ENCODE results near the gene CYP2A6.

CYP2A6 gene

GRCh38 chr19:40801426-40802299, 48.6 kb downstream of the CYP2A6 start:
- no peak for DNase-seq (ENCODE audit: low read depth)

GRCh38 chr19:40800997-40801377, 49.3 kb downstream of the CYP2A6 start:
- no peak for DNase-seq (ENCODE audit: low read depth)

DNA sequence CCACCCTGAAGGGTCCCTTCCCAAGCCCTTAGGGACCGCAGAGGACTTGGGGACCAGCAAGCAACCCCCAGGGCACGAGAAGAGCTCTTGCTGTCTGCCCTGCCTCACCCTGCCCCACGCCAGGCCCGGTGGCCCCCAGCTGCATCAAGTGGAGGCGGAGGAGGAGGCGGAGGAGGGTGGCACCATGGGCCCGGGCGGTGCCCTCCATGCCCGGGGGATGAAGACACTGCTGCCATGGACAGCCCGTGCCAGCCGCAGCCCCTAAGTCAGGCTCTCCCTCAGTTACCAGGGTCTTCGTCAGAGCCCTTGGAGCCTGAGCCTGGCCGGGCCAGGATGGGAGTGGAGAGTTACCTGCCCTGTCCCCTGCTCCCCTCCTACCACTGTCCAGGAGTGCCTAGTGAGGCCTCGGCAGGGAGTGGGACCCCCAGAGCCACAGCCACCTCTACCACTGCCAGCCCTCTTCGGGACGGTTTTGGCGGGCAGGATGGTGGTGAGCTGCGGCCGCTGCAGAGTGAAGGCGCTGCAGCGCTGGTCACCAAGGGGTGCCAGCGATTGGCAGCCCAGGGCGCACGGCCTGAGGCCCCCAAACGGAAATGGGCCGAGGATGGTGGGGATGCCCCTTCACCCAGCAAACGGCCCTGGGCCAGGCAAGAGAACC, 49.8 kb downstream of the CYP2A6 start:
- no peak for DNase-seq (ENCODE audit: low read depth)

DNA sequence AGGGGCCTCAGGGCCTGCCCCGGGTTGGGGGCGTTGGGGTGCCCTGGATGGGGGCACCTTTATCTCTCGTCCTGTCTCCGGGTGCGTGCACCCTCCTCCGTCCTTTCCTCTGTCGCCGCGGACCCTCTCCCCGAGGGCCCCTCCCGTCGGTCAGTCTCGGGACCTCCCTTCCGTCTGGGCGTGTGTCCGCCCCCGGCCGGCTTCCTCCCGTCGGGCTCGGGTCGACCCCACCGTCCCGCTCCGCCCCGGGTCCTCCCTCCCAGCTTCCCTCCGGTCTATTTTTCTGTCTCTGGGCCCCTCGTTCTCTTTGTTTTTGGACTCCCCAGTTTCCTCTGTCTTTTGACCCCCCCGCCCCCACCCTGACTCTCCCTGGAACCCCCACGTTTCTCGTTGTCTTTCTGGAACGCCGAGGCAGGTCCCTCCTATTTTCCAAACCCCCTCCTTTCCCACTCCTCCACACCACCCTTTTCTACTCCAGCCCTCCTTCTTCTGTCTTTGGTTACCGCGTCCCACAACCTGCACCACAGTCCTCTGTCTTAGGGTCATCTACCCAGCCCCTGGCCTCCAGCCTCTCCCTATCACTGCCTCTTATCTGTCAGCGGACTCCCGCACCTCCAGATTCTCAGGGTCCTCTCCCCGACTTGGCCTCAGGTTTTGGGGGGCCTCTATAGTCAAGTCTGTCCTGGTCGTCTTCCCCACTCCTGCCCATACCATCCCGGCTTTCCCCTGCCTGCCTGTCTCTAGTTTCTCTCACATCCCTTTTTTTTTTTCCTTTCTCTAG, 50.5 kb downstream of the CYP2A6 start:
- DNase-seq (ENCODE audit: low read depth) = no peak

GRCh38 chr19:40798683-40799557, 51.3 kb downstream of the CYP2A6 start, which contains the start of gene EGLN2:
Gene EGLN2, plus strand, starts transcription at chr19:40799191. Its CDS starts 1,382 bp downstream, at chr19:40800573.
- peak; percentile 100 for DNase-seq (ENCODE audit: low read depth)

DNA sequence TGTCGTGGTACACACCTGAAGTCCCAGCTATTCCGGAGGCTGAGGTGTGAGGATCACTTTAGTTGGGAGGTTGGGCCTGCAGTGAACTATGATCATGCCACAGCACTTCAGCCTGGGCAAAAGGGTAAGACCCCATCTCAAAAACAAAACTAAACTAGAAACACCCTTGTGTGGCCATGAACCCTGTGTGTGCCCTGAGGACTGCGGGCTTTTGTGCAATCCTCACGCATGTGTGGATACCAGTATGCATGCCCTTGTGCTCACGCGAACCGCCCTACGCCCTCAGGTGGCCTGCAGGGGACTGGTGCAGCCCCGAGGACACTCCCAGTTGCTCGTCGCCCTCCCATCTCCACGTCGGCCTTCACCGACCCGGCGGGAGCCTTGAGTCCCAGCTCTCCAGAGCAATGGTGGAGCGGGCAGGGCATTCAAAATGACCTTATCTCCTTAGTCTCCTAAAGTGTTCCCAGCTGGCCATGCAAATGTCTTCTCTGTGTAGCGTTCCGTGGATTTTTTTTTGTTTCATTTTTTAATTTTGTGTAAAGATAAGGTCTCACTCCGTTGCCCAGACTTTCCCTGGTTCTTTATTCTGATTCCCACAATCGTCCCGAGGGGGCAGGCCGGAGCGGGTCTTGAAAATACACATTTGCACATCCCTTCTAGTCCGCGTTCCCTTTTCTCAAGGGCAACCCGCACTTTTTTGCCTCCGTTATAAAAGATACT, 52.1 kb downstream of the CYP2A6 start:
- no peak for DNase-seq (ENCODE audit: low read depth)

GRCh38 chr19:40797166-40797962, 52.9 kb downstream of the CYP2A6 start:
- no peak for DNase-seq (ENCODE audit: low read depth)
